ENCODE data around the gene MCF2L. TPM values are rescaled to one million over a fixed set of nuclear protein-coding genes. Genes with fewer than 3 reads are reported as not detected.

MCF2L gene
- total RNA-seq, 1 donor, result 8.0 TPM

DNA sequence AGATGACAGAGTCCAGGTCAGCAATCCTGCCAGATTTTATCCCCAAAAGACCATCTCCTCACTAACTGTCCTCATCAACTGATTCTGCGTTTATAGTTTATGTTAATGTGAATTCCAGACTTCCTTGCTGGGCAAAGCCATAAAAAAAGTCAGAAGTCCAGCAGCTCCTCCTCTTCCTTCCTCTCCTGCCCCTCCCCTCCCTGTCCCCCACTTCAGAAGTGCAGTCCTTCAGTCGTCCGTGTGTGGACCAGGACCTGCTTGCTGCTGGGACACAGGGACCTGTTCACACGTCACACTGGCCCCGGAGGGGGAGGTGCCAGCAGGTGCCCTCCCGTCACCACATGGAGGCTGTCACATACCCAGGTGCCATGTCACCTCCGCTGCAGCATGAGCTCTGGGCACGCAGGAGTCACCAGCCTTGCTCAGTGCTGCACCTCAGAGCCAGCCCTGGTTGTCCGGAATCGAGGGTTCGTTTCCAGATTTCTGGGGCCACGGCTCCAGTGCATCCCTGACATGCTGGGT, 4.0 kb upstream of the MCF2L start:
- H3K4me3 ChIP-seq (ENCODE audit: low read depth, low read length), result no peak overlapping the region
- TF ChIP-seq, protein P1, sequence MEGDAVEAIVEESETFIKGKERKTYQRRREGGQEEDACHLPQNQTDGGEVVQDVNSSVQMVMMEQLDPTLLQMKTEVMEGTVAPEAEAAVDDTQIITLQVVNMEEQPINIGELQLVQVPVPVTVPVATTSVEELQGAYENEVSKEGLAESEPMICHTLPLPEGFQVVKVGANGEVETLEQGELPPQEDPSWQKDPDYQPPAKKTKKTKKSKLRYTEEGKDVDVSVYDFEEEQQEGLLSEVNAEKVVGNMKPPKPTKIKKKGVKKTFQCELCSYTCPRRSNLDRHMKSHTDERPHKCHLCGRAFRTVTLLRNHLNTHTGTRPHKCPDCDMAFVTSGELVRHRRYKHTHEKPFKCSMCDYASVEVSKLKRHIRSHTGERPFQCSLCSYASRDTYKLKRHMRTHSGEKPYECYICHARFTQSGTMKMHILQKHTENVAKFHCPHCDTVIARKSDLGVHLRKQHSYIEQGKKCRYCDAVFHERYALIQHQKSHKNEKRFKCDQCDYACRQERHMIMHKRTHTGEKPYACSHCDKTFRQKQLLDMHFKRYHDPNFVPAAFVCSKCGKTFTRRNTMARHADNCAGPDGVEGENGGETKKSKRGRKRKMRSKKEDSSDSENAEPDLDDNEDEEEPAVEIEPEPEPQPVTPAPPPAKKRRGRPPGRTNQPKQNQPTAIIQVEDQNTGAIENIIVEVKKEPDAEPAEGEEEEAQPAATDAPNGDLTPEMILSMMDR (IDR thresholded peaks at IDR 0.05; ENCODE audit: insufficient read depth, low read length), result no peak
- DNase-seq (ENCODE audit: low read depth), result no peak

DNA sequence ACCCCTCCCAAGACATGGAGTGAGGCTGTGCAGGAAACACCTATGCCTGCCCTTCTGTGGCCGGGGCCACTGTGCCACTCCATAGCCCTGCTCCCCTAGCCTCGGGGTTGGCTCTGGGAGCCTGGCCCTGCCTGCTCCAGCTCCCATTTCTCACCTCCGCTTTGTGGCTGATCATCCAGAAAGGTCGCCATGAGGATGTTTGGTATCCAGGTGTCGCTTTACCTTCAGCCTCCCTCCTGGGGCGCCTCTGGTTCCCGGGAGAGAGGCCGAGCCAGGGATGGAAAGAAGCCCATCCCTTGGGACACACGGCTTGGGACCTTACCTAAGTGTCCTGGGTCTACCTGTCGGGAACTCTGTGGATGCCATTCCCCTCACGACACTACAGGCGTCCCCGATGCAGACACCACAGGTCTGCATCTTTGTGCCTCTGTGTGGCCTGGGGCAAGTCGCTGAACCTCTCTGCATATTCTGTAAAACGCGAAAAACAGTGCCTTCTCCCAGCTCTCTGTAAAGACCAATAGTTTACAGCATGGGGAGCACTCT, 3.4 kb upstream of the MCF2L start:
- H3K4me3 ChIP-seq (ENCODE audit: low read depth, low read length), result no peak overlapping the region
- DNase-seq (ENCODE audit: low read depth), result no peak
- TF ChIP-seq, protein P1 (IDR thresholded peaks at IDR 0.05; ENCODE audit: insufficient read depth, low read length), result no peak

DNA sequence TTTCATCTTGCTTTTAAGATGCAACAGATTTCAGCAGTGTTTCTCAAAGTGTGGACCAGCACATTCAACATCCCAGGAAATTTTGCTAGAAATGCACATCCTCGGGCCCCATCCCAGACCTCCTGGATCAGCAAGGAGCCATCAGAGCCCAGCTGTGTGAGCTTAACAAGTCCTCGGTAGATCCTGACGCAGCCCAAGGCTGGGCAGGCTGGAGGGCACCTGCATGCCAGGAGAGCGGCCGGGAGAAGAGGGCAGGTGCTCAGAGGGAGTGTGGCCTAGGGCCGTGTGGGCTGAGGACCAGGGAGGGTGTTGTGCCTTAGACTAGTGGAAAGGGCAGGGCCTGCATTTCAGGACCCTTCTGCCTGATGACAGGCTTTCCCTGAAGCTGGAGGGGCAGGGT, 2.2 kb upstream of the MCF2L start:
- DNase-seq (ENCODE audit: low read depth), result no peak
- TF ChIP-seq, protein P1 (IDR thresholded peaks at IDR 0.05; ENCODE audit: insufficient read depth, low read length), result no peak
- no peak overlapping the region for H3K4me3 ChIP-seq (ENCODE audit: low read depth, low read length)

DNA sequence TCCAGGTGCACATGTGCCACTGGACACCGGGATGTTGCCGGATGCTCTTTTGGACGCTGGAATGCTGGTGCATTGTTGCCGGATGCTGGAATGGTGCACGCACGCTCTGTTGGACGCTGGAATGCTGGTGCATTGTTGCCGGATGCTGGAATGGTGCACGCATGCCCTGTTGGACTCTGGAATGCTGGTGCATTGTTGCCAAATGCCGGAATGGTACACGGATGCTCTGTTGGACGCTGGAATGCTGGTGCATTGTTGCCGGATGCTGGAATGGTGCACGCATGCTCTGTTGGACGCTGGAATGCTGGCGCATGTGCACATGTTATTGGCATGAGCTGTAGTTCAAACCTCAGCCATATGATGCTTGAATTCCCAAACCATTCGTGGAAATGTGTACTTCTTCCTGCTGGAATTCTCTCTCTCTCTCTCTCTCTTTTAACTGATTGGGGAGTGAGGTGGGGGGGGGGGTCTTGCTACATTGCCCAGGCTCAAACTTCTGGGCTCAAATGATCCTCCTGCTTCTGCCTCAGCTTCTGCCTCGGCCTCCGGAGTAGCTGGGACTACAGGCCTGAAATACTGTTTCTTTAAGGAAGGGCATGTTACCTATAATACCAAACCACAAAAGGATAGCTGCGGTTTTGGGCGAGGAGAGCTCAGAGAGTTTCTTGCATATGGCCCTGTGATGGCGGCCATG, 1.2 kb upstream of the MCF2L start:
- TF ChIP-seq, protein P1 (IDR thresholded peaks at IDR 0.05; ENCODE audit: insufficient read depth, low read length), result no peak
- H3K4me3 ChIP-seq (ENCODE audit: low read depth, low read length), result no peak overlapping the region
- DNase-seq (ENCODE audit: low read depth), result no peak

DNA sequence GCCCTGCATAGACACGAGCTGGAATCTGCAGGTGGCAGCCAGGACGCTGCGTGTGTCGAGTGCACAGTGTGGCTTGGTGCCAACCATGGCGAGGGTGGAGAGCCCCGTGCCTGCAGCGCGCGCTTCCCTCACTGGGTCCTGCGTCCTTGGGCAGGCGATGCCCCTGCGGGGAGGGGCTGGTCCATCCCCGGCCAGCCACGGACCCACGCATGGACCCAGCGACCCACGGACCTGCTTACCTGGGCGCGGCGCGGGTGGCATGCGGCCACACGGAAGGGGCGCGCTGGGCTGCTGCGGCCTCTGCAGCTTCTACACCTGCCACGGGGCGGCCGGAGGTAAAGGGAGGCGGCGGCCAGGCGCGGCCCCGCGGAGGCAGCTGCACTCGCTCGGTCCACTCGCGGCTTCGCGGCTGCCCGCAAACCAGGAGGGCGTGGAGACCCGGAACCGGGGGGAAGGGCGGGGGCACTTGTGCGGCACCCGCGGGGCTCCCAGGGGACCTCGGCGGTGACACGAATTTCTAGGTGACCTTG, 569 bp upstream of the MCF2L start:
- no peak for DNase-seq (ENCODE audit: low read depth)
- no peak overlapping the region for H3K4me3 ChIP-seq (ENCODE audit: low read depth, low read length)
- TF ChIP-seq, protein P1 (IDR thresholded peaks at IDR 0.05; ENCODE audit: insufficient read depth, low read length), result no peak

DNA sequence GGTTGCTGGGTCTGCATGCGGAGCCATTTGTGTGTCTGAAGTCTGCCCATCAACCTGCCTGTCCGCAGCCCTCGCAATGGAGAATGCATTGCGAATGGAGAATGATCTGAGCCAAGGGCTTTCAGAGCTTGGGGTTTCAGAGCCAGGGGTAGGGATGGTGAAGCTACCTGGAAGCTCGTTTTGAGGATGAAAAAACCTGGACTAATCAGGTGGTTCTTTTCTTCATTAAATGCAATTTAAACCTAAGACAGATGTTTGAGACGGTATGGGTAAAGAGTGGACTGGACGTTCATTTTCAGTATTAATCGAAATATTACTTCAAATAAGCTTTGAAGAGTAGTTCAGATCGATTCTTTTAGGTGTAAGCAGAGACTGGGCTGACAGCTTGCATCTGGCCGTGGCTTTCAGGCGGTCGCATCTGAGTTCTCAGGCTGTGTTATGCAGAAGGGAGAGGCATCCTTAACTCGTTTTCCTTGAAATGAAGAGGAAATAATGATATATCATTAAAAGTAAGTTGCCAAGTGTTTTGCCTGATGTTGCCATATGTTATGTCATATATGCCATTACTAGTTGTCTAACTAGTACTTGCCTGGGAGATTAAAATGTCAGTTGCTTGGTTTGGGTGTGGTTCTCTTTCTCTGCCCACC, 801 bp downstream of the MCF2L start:
- no peak overlapping the region for H3K4me3 ChIP-seq (ENCODE audit: low read depth, low read length)
- TF ChIP-seq, protein P1 (IDR thresholded peaks at IDR 0.05; ENCODE audit: insufficient read depth, low read length), result no peak
- no peak for DNase-seq (ENCODE audit: low read depth)
